GM12873 (cell line): Measurements from ENCODE around the gene ZNF484.
A peak's percentile ranks its signal among the peaks of the same experiment; 100 is the strongest.

Experiments
- CTCF ChIP-seq: IDR thresholded peaks from 2 replicates; pipeline ENCODE4 v1.5.1; 2012; ENCODE audit warnings: low read depth, mild to moderate bottlenecking, moderate library complexity, low read length, control low read depth; ENCODE audit not compliant: insufficient read depth; ENCODE audit errors: missing control alignments

ZNF484 gene

GRCh38 chr9:92829420-92829819 lies 48.4 kb downstream of the ZNF484 start:
- TF ChIP-seq CTCF = no peak

- TF ChIP-seq CTCF = no peak
These were observed 56.9 kb downstream of the ZNF484 start for GRCh38 chr9:92820964-92821363.

GRCh38 chr9:92808726-92809451 lies 68.9 kb downstream of the ZNF484 start:
- TF ChIP-seq CTCF = peak; percentile 35

- TF ChIP-seq CTCF = no peak
These were observed 69.8 kb downstream of the ZNF484 start for GRCh38 chr9:92807757-92808725.

- no peak for TF ChIP-seq CTCF
These were observed 70.6 kb downstream of the ZNF484 start for GRCh38 chr9:92807031-92807756.

GRCh38 chr9:92804727-92805126 lies 73.1 kb downstream of the ZNF484 start:
- no peak for TF ChIP-seq CTCF
